SK-N-MC (cell line): Measurements from ENCODE around the gene RABGGTB.
A peak's percentile ranks its signal among the peaks of the same experiment; 100 is the strongest.
"Not testable (repeated sequence)": the region's sequence is repeated elsewhere in the genome, so short reads cannot be mapped to it uniquely, and the experiment has no call there.

Experiments used
- DNase-seq: peaks from one replicate; pipeline ENCODE4 v3.0.0-alpha.2; 2011; ENCODE audit warnings: low read depth, low spot score
- H3K27ac ChIP-seq: fragments of 200-600 bp; sonication (generic); 2 replicates; pipeline ENCODE4 v1.5.1; 2016; ENCODE audit warnings: mixed run types
- H3K36me3 ChIP-seq: fragments of 200-600 bp; sonication (generic); 2 replicates; pipeline ENCODE4 v1.6.1; 2017; ENCODE audit warnings: antibody characterized with exemption, low read length, mixed read lengths; ENCODE audit not compliant: insufficient read depth
- H3K4me3 ChIP-seq: fragments of 200-600 bp; sonication (generic); 2 replicates; pipeline ENCODE4 v1.5.1; 2016
- H3K9ac ChIP-seq: fragments of 200-600 bp; sonication (generic); 2 replicates; pipeline ENCODE4 v1.8.0; 2017; ENCODE audit warnings: mixed run types, mixed read lengths; ENCODE audit not compliant: insufficient read length
- H3K9me3 ChIP-seq: fragments of 200-600 bp; sonication (generic); 2 replicates; pipeline ENCODE4 v1.6.1; 2017; ENCODE audit warnings: low read depth, mild to moderate bottlenecking, antibody characterized with exemption, low read length, moderate library complexity, mixed read lengths
- EZH2 ChIP-seq: fragments of 200-600 bp; sonication (generic); IDR thresholded peaks from one replicate; pipeline ENCODE4 v1.6.1; 2017; ENCODE audit warnings: antibody characterized with exemption
- FOXP2 ChIP-seq: optimal IDR thresholded peaks from 2 replicates; pipeline ENCODE3; 2011; ENCODE audit warnings: mild to moderate bottlenecking, moderate library complexity; ENCODE audit not compliant: insufficient read depth; ENCODE audit errors: extremely low read length, control extremely low read depth
- POLR2AphosphoS5 ChIP-seq: IDR thresholded peaks from 2 replicates; pipeline ENCODE4 v1.6.1; 2012; ENCODE audit warnings: mild to moderate bottlenecking, low read depth, low read length, borderline replicate concordance

Gene RABGGTB

DNA sequence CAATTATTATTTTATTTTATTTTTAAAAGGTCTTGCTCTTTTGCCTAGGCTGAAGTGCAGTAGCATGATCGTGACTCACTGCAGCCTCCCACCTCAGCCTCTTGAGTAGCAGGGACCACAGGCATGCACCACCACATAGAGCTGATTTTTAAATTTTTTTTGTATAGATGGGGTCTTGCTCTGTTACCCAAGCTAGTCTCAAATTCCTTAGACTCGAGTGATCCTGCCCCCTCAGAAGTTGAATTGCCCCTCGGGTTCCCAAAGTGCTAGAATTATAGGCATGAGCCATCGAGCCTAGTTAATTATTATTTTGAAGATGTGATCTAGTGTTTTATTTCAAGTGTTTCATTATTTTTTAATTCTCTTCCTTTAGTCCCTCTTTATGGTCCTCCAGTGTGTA, 22.9 kb downstream of the RABGGTB start:
- no peak overlapping the region for H3K9ac ChIP-seq
- no peak for DNase-seq
- H3K27ac ChIP-seq = no peak overlapping the region
- H3K9me3 ChIP-seq = no peaks in the 10 kb centered on the region
- no peak overlapping the region for H3K4me3 ChIP-seq
- no peaks in the 10 kb centered on the region for H3K36me3 ChIP-seq
- no peak for TF ChIP-seq FOXP2
- no peak for TF ChIP-seq POLR2AphosphoS5
- no peak for TF ChIP-seq EZH2

DNA sequence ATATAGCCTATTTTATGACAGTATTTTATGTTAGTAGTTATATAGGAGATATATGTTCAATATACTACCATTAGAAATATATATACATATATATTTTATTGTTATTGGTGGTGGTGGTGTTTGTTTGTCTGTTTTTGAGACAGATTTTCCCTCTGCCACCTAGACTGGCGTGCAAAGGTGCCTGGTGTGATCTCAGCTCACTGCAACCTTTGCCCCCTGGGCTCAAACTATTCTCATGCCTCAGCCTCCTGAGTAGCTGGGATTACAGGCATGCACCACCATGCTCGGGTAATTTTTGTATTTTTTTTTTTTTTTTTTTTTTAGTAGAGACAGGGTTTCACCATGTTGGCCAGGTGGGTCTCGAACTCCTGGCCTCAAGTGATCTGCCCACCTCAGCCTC, 24.1 kb downstream of the RABGGTB start:
- not testable (repeated sequence) for H3K36me3 ChIP-seq, H3K27ac ChIP-seq, H3K9ac ChIP-seq, H3K4me3 ChIP-seq, DNase-seq, H3K9me3 ChIP-seq

DNA sequence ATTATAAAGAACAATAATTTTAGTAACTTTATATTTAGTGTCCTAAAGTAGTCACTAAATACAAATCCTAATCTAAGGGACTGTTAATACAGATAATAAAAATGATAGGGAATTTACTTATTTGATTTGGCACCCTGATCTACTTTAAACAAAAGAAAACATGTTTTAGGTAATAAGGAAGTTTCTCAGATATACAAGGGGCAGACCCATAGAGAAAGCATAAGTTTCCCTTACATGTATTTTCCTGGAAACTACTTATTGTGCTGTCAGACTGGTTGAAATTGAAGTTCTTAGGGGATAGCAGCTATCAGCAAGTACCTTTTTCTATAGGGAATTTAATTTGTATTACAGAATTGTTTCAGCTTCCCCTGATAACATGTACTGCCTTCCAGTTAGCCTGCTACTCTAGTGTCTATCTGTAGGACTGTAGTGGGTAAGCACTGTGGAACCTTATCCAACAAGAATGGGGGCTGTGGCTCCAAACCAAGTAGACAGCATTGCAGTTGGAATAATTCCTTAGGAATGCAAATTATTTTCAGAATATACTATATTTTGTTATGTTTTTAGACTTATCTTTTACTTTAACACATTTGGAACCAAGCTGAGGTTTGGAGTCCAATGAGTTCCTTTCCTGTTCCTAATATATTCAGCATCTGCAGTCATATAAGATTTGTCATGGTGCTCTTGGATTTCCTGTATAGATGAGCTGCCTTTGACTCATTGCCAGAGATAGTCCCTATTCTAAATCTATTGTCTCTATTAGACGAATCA, 25.3 kb downstream of the RABGGTB start:
- peak; percentile 86 for DNase-seq
- TF ChIP-seq POLR2AphosphoS5 (no peak; the same call in 1 of the 2 replicates), FOXP2 (peak; percentile 30), EZH2 (no peak)
- peak overlapping the region; percentile 96 for H3K27ac ChIP-seq

DNA sequence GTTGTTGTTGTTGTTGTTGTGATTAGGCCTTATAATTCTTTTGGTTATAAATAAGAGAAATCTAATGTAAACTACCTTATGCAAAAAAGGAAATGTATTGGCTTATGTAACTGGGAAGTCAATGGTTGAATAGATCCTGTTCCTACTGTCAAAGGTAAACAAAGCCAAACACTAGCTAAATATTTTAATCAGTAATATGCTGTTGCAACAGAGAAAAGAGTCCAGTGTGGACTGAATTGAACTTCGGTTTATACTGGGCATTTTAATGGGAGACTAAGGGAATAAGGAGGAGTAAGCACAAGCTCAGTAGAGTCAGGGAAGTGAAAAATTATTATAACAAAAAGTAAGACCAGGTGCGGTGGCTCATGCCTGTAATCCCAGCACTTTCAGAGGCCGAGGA, 26.0 kb downstream of the RABGGTB start:
- H3K9me3 ChIP-seq = no peaks in the 10 kb centered on the region
- H3K36me3 ChIP-seq = no peaks in the 10 kb centered on the region
- H3K4me3 ChIP-seq = peak overlapping the region; percentile 67
- peak overlapping the region; percentile 96; the same call in 1 of the 2 replicates for H3K27ac ChIP-seq
- TF ChIP-seq EZH2 = no peak
- no peak for TF ChIP-seq FOXP2
- no peak for TF ChIP-seq POLR2AphosphoS5
- no peak for DNase-seq
- H3K9ac ChIP-seq = no peak overlapping the region

More for the DNA sequence above, 25.3 kb downstream of the RABGGTB start:
- Histone ChIP-seq H3K9me3 (no peaks in the 10 kb centered on the region), H3K4me3 (peak overlapping the region; percentile 67), H3K9ac (peak overlapping the region; percentile 65), H3K36me3 (no peaks in the 10 kb centered on the region)

DNA sequence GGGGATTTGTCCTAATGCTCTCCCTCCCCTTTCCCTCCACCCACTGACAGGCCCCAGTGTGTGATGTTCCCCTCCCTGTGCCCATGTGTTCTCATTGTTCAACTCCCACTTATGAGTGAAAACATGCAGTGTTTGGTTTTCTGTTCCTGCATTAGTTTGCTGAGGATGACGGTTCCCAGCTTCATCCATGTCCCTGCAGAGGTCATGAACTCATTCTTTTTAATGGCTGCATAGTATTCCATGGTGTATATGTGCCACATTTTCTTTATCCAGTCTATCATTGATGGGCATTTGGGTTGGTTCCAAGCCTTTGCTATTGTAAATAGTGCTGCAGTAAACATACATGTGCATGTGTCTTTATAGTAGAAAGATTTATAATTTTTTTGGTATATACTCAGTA, 37.5 kb downstream of the RABGGTB start:
- H3K36me3 ChIP-seq, DNase-seq, H3K27ac ChIP-seq, H3K9ac ChIP-seq, H3K9me3 ChIP-seq, H3K4me3 ChIP-seq: not testable (repeated sequence)

GRCh38 chr1:75836528-75837100, 50.6 kb downstream of the RABGGTB start:
- peak; percentile 21; the same call in 1 of the 2 replicates for TF ChIP-seq POLR2AphosphoS5
- no peak for TF ChIP-seq EZH2
- TF ChIP-seq FOXP2 = no peak
- DNase-seq = no peak
- Histone ChIP-seq H3K9me3 (no peaks in the 10 kb centered on the region), H3K9ac (no peak overlapping the region), H3K27ac (0 out of 2 replicates have a peak overlapping the region, but pooled peaks have one; percentile 3), H3K36me3 (no peaks in the 10 kb centered on the region), H3K4me3 (0 out of 2 replicates have a peak overlapping the region, but pooled peaks have one; percentile 5)

DNA sequence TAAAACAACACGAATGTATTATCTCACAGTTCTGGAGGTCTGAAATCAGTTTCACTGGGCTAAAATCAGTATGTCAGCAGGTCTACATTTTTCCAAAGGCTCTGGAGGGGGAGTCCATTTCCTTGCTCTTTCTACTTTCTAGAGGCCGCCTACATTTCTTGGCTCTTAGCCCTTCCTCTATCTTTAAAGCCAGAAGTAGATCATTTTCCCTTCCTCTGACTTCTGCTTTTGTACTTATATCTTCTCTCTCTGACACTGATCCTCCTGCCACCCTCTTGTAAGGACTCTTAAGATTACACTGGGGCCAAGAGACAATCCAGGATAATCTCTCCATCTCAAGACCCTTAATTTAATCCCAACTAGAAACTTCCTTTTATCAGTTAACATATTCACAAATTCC, 52.0 kb downstream of the RABGGTB start:
- H3K9me3 ChIP-seq = no peaks in the 10 kb centered on the region
- H3K9ac ChIP-seq = no peak overlapping the region
- H3K27ac ChIP-seq = no peak overlapping the region
- TF ChIP-seq POLR2AphosphoS5 = no peak
- TF ChIP-seq FOXP2 = no peak
- no peak for TF ChIP-seq EZH2
- DNase-seq = no peak
- H3K36me3 ChIP-seq = no peaks in the 10 kb centered on the region
- H3K4me3 ChIP-seq = no peak overlapping the region

DNA sequence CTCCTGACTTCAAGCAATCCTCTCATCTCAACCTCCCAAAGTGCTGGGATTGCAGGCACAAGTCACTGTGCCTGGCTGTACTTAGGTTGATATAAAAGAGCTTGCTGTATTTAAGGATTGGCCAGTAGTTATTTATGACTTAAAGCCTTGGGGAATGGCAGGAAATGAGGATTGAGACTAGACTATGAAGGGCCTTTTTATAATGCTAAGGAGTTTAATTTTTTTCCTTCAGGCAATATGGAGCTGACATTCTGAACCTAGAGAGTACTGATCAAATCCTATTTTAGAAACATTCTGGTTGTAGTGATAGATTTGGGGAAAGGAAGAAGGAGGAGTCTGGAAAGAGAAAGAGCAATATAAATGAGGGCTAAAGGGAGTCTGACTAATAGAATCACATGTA, 55.4 kb downstream of the RABGGTB start:
- no peaks in the 10 kb centered on the region for H3K9me3 ChIP-seq
- peak overlapping the region; percentile 36; the same call in 1 of the 2 replicates for H3K27ac ChIP-seq
- H3K36me3 ChIP-seq = no peaks in the 10 kb centered on the region

More for the DNA sequence above, 55.4 kb downstream of the RABGGTB start:
- H3K9ac ChIP-seq = no peak overlapping the region
- no peak overlapping the region for H3K4me3 ChIP-seq
- peak; percentile 35 for DNase-seq
- TF ChIP-seq EZH2 (no peak), POLR2AphosphoS5 (no peak), FOXP2 (no peak)
